HG02943 (cell line): ENCODE data around the gene ZPR1.

ENCODE experiments used
- ATAC-seq: cut with Tn5 transposase; IDR thresholded peaks from one replicate; pipeline ENCODE4 v1.9.1; 2021; ENCODE audit warnings: mild to moderate bottlenecking, low read depth, moderate library complexity; ENCODE audit not compliant: unreplicated experiment

ZPR1 gene

GRCh38 chr11:116796548-116796947 lies 8.7 kb upstream of the ZPR1 start:
- no peak for ATAC-seq

- ATAC-seq = no peak
Observed at GRCh38 chr11:116794851-116795250, 7.0 kb upstream of the ZPR1 start.

DNA sequence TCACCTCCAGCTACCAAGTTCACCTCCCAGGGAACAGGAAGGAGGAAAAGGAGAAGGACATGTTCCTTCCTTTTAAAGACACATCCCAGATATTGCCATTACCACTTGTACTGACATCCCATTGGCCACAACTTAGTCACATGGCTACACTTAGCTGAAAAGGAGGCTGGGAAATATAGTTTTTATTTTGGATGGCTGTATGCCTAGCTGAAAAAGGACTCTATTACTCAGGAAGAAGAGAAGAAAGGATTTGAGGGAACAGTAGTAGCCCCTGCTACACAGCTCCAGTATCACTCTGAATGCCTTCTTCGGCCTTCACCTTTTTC lies 5.9 kb upstream of the ZPR1 start:
- no peak for ATAC-seq

GRCh38 chr11:116792869-116793771 lies 5.3 kb upstream of the ZPR1 start:
- no peak for ATAC-seq

- no peak for ATAC-seq
Observed at GRCh38 chr11:116792144-116792868, 4.5 kb upstream of the ZPR1 start.

DNA sequence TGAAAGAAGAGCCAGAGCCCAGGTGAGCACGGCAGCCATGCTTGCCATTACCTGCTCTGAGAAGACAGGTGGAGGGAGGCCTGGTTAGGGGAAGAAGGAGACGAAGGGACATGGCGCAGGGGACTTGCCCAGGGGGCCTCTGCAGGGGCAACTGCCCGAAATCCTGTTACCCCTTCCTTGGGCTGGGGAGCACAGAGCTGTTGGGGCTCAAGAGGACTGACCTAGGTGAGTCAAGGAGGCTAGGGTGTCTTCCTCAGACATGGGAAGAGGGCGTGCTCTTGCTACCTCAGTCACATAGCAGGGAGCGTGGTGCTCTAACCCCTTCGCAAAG lies 4.0 kb upstream of the ZPR1 start, which contains the start of gene APOA5:
Gene APOA5, minus strand, starts transcription at position 67 of the 331 bp plus-strand sequence. Its CDS starts 19 bp downstream, at position 48.
- ATAC-seq = no peak

- ATAC-seq = no peak
Observed at GRCh38 chr11:116791002-116791812, 3.4 kb upstream of the ZPR1 start.

- ATAC-seq = no peak
Observed at GRCh38 chr11:116790167-116791001, 2.6 kb upstream of the ZPR1 start.

- ATAC-seq = no peak
Observed at GRCh38 chr11:116788975-116789374, 1.2 kb upstream of the ZPR1 start.

DNA sequence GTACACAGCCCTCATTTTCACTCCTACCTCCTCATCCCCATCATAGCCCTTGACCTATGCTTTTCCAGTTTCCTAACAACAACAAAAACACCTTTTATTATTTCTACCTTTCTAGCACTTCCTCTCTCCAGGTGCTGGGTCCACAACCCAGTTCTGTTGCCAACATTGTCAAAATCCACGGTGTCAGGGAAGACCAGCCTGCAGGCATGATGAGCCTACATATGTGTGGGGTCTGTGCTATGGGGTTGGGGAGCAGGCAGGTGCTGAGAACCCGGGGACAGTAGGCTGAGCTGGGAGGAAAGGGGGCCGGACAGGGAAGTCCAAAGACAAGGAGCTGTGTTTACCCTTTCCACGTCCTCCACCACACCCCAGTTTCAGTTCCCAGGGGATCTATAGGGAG lies 711 bp upstream of the ZPR1 start:
- no peak for ATAC-seq

DNA sequence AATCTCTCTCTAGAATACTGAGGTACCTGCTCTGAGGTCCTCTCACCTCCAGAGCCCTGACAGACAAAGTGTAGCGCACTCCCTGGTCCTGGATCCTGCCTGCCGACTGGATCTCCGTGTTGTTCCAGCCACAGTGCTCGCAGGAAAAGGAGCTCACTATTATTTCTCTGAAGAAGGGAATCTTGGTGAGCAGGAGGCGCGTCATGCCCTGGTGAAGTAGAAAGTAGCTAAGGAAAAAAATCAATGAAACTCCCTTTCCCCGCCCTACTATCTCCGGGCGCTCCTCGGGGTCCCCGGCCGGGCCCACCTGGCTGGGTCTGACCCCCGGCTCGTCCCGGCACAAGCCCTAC lies 412 bp downstream of the ZPR1 start:
- no peak for ATAC-seq

DNA sequence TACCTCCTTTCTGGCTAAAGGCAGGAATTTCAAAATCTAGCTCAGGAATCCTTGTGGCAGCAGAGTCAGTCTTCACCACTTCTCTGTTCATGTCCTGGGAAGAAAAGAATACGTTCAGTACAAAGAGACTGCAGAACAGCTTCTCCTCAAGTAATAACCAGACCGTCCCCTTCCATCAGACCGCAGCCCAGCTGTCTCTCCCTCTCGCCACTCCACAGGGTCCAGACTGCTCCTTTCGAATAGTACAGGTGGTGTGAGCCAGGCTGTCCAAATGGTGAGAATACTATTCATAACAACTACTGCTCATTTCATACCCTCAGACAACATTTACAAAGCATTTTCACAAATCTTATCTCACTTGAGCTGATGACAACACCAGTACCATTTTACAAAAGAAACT lies 857 bp downstream of the ZPR1 start:
- no peak for ATAC-seq

DNA sequence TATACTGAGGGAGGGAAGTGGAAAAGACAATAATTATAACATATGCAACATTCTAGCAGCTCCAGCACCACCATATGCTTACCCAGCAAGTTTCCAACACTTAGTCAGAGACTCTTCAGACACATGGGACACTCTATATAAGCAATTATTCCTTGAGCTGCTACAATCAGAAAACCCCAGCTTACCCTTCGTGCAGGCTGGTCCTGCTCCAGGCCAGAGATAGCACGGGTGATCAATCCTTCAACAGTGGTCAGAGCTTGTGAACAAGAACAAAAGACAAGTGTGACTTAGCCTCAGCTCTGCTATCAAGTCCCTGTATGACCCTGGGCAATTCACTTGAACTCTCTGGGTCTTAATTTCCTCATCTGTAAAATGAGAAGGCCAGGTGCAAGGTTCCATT lies 1.5 kb downstream of the ZPR1 start:
- no peak for ATAC-seq

DNA sequence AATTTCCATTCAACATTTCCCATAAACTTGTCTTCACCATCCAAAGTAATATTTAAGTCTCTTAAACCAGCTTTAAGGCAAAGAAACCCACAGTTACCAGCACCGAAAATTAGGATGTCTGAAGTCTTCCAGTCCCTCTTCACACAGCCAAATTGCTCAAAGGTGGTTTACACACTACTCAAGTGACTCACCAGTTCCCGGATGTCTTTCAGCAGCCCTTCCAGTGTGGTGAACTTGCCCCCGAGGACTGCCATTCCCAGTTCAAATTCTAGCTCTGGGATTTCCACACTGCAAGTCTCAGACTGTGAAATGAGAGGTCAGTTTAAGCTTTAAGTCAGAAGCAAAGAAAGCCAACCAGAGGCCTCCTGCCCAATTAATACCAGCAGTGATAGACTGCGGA lies 5.1 kb downstream of the ZPR1 start:
- no peak for ATAC-seq

- ATAC-seq = no peak
Observed at GRCh38 chr11:116778556-116778955, 9.3 kb downstream of the ZPR1 start.

DNA sequence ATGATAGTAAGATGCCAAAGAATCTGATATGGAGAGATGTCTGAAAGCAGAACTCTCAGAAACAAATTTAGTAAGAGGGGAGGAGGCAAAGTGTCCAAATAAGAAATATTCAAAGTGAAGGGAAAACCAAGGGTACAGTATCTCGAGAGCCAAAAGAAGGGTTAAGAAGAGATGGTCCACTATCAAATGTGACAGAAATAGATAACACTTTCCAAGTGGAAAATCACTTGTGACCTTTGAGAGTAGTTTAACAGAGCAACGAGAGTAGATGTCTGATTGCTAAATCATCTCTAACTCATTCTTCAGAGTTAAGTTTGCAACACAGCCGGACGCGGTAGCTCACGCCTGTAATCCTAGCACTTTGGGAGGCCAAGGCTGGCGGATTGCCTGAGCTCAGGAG lies 10.8 kb downstream of the ZPR1 start:
- ATAC-seq = no peak

DNA sequence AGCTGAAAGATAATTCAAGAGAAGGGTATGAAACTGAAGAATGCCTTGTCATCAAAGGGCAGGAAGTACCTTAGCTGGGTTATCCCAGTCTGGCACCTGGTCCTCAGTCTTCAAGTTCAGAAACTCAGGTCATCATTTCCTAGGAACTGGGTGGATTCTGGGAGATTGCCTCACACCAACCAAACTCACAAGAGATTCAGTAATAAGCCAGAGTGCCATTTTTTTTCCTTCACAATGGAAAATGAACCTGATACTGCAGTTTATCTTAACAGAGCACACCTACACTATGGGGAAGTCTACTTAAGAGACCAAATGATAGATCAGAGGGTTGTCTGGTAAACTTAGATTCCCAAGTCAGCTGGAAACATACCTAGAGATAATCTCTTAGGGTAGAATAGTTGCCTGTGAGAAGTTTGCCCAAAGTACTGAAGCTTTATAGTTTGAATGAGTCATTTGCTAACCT lies 11.3 kb downstream of the ZPR1 start:
- ATAC-seq = no peak

GRCh38 chr11:116775975-116776374 lies 11.8 kb downstream of the ZPR1 start:
- no peak for ATAC-seq

DNA sequence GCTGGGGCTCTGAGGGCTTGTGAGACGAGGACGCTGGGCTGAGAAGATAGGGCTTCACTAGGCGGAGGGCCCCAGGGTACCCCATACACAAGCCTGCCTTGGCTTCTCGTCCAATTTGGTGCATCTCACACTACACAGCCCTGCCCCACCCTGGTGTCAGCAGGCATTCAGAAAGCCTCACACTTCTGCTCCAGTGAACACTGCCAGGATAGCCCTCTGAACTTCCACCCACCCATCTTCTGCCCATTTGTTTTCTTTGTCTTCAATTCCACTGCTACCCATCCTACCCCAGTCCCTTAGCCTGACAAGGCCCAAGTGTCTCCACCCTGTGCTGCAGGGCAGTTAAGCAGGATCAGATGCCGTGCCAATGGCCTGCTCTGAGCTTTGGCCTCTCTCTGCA lies 13.2 kb downstream of the ZPR1 start:
- ATAC-seq = no peak
